Testis (tissue), 2 donors: ENCODE measurements around the gene PIAS3.

Source experiments
- CTCF ChIP-seq, 3 experiments: fragments of 450-650 bp in 2 of 3; fragments of 200-600 bp in 1 of 3; sonication (generic) in 1 of 3; IDR thresholded peaks; one replicate each; pipeline ENCODE4 v1.5.1; 2016 to 2019; ENCODE audit warnings: antibody characterized with exemption in 3 of 3, mild to moderate bottlenecking in 2 of 3, moderate library complexity in 1 of 3
- POLR2A ChIP-seq: fragments of 450-650 bp; IDR thresholded peaks from one replicate; pipeline ENCODE4 v1.6.1; 2017; ENCODE audit warnings: antibody characterized with exemption, mild to moderate bottlenecking, moderate library complexity

GRCh38 chr1:145827966-145828365, 30.9 kb downstream of the PIAS3 start:
- TF ChIP-seq CTCF (IDR thresholded peaks at IDR 0.05), result no peak
- no peak for TF ChIP-seq POLR2A
